Neural crest cell (in vitro differentiated cells): Measurements from ENCODE around the gene SLC5A2. TPM values are rescaled to one million over a fixed set of nuclear protein-coding genes. Genes with fewer than 3 reads are reported as not detected.
A peak's percentile ranks its signal among the peaks of the same experiment; 100 is the strongest.

Source experiments
- DNase-seq: peaks from one replicate; pipeline ENCODE4 v3.0.0; 2021; ENCODE audit warnings: low read depth, mixed read lengths, low spot score
- H3K27ac Mint-ChIP-seq: one replicate; pipeline ENCODE4 v1.8.0; 2021; ENCODE audit warnings: mild to moderate bottlenecking, mixed read lengths; ENCODE audit not compliant: unreplicated experiment
- H3K27me3 Mint-ChIP-seq: 2 replicates; pipeline ENCODE4 v1.8.0; 2021; ENCODE audit warnings: low read depth, mild to moderate bottlenecking, mixed read lengths
- H3K36me3 Mint-ChIP-seq: 2 replicates; pipeline ENCODE4 v1.8.0; 2021; ENCODE audit warnings: low read depth, mild to moderate bottlenecking, mixed read lengths
- H3K4me1 Mint-ChIP-seq: 2 replicates; pipeline ENCODE4 v1.8.0; 2021; ENCODE audit warnings: mixed read lengths
- H3K4me3 Mint-ChIP-seq: one replicate; pipeline ENCODE4 v1.8.0; 2021; ENCODE audit warnings: mild to moderate bottlenecking, mixed read lengths
- H3K9me3 Mint-ChIP-seq: 2 replicates; pipeline ENCODE4 v1.8.0; 2021; ENCODE audit warnings: mixed read lengths
- CTCF ChIP-seq: fragments of 200-600 bp; sonication (generic); conservative IDR thresholded peaks from 2 replicates; pipeline ENCODE4 v1.5.0; 2021; ENCODE audit warnings: antibody characterized with exemption, mild to moderate bottlenecking
- total RNA-seq: library from RNA; stranded (reverse); gene quantifications from 2 replicates; pipeline ENCODE4 v1.2.1, GENCODE V29; 2021

The SLC5A2 gene
- total RNA-seq, 1 donor from 2014 or later = not detected

GRCh38 chr16:31505483-31505882, 22.6 kb downstream of the SLC5A2 start:
- no peak for TF ChIP-seq CTCF
- Mint-ChIP-seq H3K9me3 (no peaks in the 10 kb centered on the region), H3K4me1 (peaks cover 20% of the 10 kb centered on the region), H3K36me3 (no peaks in the 10 kb centered on the region), H3K27ac (no peak overlapping the region), H3K27me3 (no peaks in the 10 kb centered on the region), H3K4me3 (peak overlapping the region; percentile 25)
- DNase-seq = no peak

DNA sequence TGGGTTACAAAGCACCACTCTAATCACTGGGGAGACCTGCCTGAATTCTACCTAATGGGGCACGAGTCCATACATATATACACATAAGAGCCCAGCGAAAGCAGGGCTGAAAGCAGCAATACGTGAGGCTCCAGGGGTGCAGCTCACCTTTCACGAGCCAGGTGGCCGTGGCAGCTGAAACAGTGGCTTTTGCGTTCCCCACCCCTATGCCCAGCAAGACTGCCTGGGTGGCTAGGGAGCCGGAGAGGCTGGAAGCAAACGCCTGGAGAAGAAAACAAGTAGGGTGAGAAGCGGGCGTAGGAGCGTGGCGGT, 24.6 kb downstream of the SLC5A2 start:
- Mint-ChIP-seq H3K36me3 (no peaks in the 10 kb centered on the region), H3K4me3 (peak overlapping the region; percentile 89), H3K27ac (no peak overlapping the region), H3K4me1 (peaks cover 20% of the 10 kb centered on the region), H3K27me3 (peaks cover 4% of the 10 kb centered on the region), H3K9me3 (no peaks in the 10 kb centered on the region)
- TF ChIP-seq CTCF = no peak
- DNase-seq = no peak

DNA sequence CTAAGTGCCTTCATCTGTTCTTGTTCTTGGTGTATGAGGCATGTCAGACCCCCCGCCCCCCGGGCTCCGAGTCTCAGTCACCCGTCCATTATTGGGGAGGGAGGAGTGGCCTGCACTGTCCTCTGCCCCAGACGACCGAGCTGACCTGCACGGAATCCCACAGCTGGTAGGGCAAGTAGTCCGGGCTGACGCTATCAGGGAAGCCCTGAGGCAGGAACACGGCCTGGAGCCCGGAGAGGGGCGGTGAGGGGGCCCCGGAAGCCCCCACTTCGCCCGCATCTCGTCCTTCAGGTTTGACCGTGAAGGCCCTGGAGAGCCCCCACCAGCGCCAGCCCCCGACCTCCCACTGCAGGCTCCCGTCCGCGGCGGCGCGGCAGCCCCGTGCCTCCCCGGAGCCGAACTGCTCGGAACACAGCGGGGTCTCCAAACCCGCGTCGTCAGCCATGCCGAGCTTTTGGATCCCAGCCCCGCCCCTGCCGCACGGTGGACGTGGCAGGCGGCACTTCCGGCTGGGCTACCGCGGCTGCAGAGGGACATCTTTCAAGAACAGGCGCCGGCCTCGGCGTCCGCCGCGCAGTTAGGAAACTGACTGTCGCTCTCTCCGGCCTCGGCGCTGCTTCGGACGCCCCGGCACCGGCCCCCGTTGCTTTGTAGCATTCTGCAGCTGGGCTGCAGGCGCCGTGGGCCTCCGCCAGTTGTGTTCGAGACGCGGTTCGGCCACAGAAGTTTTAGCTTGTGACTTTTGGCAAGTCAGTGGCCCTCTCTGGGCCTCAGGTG, 25.2 kb downstream of the SLC5A2 start, which contains the start of gene RUSF1:
Gene RUSF1, minus strand, starts transcription at position 463 of the 777 bp plus-strand sequence. Its CDS starts 18 bp downstream, at position 445.
- H3K27me3 Mint-ChIP-seq = peaks cover 9% of the 10 kb centered on the region
- peak within 1 kb of the TSS; percentile 98 for H3K27ac Mint-ChIP-seq
- no peaks in the 10 kb centered on the region for H3K36me3 Mint-ChIP-seq
- H3K4me1 Mint-ChIP-seq = peaks cover 20% of the 10 kb centered on the region
- TF ChIP-seq CTCF = no peak
- H3K9me3 Mint-ChIP-seq = no peaks in the 10 kb centered on the region
- peak; percentile 81 for DNase-seq
- H3K4me3 Mint-ChIP-seq = peak within 1 kb of the TSS; percentile 89

DNA sequence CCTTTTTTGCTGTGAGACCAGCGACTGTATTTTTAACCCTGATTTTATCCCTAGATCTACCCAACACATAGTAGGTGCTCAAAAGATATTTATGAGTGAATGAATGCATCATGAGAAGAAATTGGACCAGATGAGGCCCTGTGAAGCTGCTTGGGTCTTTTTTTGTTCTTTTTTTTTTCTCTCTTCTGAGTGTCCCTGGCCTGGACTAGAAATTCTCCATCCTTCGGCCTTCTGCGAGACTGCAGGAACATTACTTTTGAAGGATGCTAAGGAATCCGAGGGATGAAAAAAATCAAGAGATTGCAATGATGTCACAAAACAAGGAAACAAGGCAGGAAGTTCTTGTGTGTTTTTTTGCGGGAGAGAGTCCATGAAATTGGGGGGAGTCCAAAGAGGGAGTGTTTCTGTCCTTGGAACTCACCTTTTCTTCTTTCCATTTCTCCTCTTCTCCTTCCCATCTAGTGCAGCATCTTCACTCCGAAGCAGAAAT, 25.8 kb downstream of the SLC5A2 start:
- Mint-ChIP-seq H3K4me3 (peak overlapping the region; percentile 89), H3K9me3 (no peaks in the 10 kb centered on the region), H3K36me3 (no peaks in the 10 kb centered on the region), H3K27me3 (peaks cover 9% of the 10 kb centered on the region), H3K4me1 (peaks cover 20% of the 10 kb centered on the region), H3K27ac (peak overlapping the region; percentile 98)
- no peak for DNase-seq
- TF ChIP-seq CTCF = no peak

DNA sequence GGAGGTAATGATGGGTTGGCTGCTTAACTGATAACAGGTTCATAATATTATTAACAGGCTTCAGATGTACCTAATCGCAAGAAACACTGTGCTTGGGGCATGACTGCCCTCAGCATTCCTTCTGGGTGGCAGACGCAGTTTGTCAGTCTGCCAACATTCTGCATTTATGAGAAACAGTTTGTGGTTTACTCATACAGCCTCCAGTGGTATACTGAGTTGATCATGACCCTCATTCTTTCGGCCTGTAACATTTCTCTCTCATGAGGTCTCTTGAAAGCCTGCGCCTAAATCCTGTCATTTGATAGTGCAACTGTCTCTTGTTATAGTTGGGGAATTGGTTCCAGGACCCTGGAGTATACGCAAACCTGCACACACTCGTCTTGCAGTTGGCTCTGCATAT, 30.2 kb downstream of the SLC5A2 start:
- peaks cover 16% of the 10 kb centered on the region for H3K4me1 Mint-ChIP-seq
- TF ChIP-seq CTCF = no peak

More for the DNA sequence above, 30.2 kb downstream of the SLC5A2 start:
- Mint-ChIP-seq H3K36me3 (no peaks in the 10 kb centered on the region), H3K9me3 (no peaks in the 10 kb centered on the region), H3K27me3 (peaks cover 37% of the 10 kb centered on the region), H3K27ac (no peak overlapping the region), H3K4me3 (no peak overlapping the region)
- DNase-seq = no peak
